DND-41 (cell line): ENCODE data around the gene CFAP92.

Experiments
- EZH2 ChIP-seq: IDR thresholded peaks from 3 replicates; pipeline ENCODE4 v1.6.1; 2012; ENCODE audit warnings: borderline replicate concordance, low read depth, mild to moderate bottlenecking, moderate library complexity, low read length, inconsistent platforms; ENCODE audit not compliant: severe bottlenecking
- TF ChIP-seq, protein P1 (sequence below): IDR thresholded peaks from 2 replicates; pipeline ENCODE4 v1.5.1; 2012; ENCODE audit warnings: borderline replicate concordance, low read length, moderate library complexity, mild to moderate bottlenecking; ENCODE audit not compliant: poor library complexity, severe bottlenecking; ENCODE audit errors: extremely low read depth

DNA sequence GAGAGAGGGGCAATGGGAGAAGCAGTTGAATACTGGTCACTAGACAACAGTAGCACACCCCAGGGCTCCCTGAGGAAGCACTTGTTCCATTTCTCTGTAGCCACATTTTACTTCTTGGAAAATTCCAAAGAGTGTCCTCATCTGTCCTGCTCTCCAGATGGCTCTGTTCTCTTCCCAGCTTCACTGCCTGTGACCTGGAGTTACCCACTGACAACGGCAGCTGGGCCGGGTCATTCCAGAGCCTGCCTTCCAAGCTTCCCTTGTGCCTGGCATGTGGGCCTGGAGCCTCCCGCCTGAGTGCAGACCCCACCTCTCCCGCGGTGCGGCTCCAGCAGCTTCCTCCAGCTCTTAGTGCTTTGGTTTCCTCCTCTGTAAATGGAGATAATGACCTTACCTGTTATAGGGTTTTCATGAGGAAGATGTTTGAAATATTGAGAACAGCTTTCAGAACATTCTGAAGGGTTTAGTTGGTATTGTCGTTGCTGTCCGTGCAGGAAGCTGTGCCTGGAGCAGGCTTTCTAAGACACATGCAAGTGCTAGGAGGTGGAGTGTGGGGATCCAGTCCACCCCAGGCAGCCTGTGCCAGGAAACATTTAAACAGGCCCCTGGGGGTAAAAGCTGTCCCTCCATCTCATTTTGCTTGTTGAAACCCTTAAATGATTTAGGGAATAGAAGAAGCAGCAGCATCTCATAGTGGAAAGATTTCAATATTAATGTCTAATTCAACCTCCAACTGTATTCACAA is 32.0 kb upstream of the CFAP92 start:
- TF ChIP-seq, protein P1, sequence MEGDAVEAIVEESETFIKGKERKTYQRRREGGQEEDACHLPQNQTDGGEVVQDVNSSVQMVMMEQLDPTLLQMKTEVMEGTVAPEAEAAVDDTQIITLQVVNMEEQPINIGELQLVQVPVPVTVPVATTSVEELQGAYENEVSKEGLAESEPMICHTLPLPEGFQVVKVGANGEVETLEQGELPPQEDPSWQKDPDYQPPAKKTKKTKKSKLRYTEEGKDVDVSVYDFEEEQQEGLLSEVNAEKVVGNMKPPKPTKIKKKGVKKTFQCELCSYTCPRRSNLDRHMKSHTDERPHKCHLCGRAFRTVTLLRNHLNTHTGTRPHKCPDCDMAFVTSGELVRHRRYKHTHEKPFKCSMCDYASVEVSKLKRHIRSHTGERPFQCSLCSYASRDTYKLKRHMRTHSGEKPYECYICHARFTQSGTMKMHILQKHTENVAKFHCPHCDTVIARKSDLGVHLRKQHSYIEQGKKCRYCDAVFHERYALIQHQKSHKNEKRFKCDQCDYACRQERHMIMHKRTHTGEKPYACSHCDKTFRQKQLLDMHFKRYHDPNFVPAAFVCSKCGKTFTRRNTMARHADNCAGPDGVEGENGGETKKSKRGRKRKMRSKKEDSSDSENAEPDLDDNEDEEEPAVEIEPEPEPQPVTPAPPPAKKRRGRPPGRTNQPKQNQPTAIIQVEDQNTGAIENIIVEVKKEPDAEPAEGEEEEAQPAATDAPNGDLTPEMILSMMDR, result no peak
- no peak for TF ChIP-seq EZH2
